Esophagus muscularis mucosa (tissue), 4 donors: ENCODE measurements around the gene PROB1.

ENCODE experiments used
- CTCF ChIP-seq, 3 experiments: fragments of 200-600 bp in 2 of 3; fragments of 450-650 bp in 1 of 3; sonication (generic) in 2 of 3; IDR thresholded peaks; one replicate each; pipeline ENCODE4 v1.5.1; 2017 to 2019; ENCODE audit warnings: antibody characterized with exemption in 3 of 3, mild to moderate bottlenecking in 2 of 3, moderate library complexity in 1 of 3
- EP300 ChIP-seq: sonication (generic); formaldehyde crosslinking; IDR thresholded peaks from one replicate; pipeline ENCODE4 v1.6.1; 2017; ENCODE audit warnings: antibody characterized with exemption
- POLR2A ChIP-seq: fragments of 450-650 bp; IDR thresholded peaks from one replicate; pipeline ENCODE4 v1.6.1; 2017; ENCODE audit warnings: antibody characterized with exemption, moderate library complexity, mild to moderate bottlenecking, low read depth
- POLR2AphosphoS5 ChIP-seq, 2 donors: sonication (generic); formaldehyde crosslinking; IDR thresholded peaks; one replicate each; pipeline ENCODE4 v1.6.1; 2017; ENCODE audit warnings: antibody characterized with exemption in 2 of 2

DNA sequence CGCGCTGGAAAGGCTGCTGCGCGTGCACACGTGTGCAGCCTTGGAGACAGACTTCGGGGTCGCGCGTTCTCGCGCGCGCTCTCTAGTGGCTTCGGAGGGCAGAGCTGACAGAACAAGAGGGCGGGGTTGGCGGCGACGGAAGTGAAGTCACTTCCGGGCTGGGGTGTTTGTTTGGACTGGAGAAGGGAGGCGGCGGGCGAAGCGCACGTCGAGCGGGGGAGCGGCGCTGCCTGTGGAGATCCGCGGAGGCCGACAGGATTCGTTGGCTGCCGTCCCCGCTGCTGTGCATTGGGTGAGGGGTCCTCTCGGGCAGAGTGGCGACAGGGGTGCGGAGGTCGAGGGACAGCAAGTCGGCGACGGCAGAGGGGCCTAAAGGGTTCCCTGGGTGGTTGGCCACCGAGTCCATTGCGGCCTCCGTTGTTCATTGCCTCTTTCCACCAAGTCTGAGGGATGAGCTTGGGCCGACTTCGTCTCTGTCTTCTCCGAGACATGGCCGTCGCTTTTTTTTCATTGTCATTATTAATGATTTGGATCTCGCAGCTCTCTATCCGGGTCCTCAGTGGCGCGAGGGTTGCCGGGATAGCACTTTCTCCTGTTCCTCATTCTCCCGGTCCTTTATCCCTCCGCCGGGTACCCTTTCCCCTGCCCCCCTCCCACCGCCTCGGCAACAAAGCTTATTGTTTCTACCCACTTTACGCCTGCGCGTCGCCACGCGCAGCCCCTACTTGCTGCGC, 53.0 kb downstream of the PROB1 start, which contains the start of gene PAIP2:
- TF ChIP-seq CTCF (IDR thresholded peaks at IDR 0.05) (peak; percentile 76 to 82 (median 79)), POLR2AphosphoS5 (IDR thresholded peaks at IDR 0.05) (peak; percentile 95 to 98), POLR2A (peak; percentile 94), EP300 (no peak)
